ENCODE results near the gene MTFMT.

- no peak for TF ChIP-seq CHCHD3 (CRISPR knock-in tag; IDR thresholded peaks at IDR 0.05)
- no peak for TF ChIP-seq PRDM4 (CRISPR knock-in tag; IDR thresholded peaks at IDR 0.05; ENCODE audit: borderline replicate concordance)
- TF ChIP-seq ZEB1 (IDR thresholded peaks at IDR 0.05; ENCODE audit: insufficient replicate concordance, low read depth) = no peak
- TF ChIP-seq AFF4 (CRISPR knock-in tag; IDR thresholded peaks at IDR 0.05) = no peak
Measured at GRCh38 chr15:65077291-65077980, 48.0 kb upstream of the MTFMT start.
